Activated CD8-positive, alpha-beta T cell treated with anti-CD3 and anti-CD28 coated beads for 36 hours (primary cell): ENCODE results near the gene CES2. TPM values are rescaled to one million over a fixed set of nuclear protein-coding genes. Genes with fewer than 3 reads are reported as not detected.

Experiments
- ATAC-seq: fragments of 200-7000 bp; cut with Tn5 transposase; one replicate; pipeline ENCODE4 v1.10.0; 2021; ENCODE audit warnings: mild to moderate bottlenecking, moderate library complexity
- CTCF ChIA-PET: fragments of 350-600 bp; sonication (Branson Sonifier 250); formaldehyde crosslinking; loops from one replicate; lab custom pipeline; 2021; ENCODE audit warnings: antibody characterized with exemption; lab: Charles Lee
- POLR2A ChIA-PET: fragments of 350-600 bp; sonication (Branson Sonifier 250); formaldehyde crosslinking; loops from one replicate; lab custom pipeline; 2021; ENCODE audit warnings: antibody characterized with exemption; lab: Charles Lee
- DNase-seq: peaks from one replicate; pipeline ENCODE4 v3.0.0-alpha.2; 2020
- H3K27ac Mint-ChIP-seq: one replicate; pipeline ENCODE4 v1.8.0; 2021; ENCODE audit warnings: mild to moderate bottlenecking, mixed read lengths
- H3K27me3 Mint-ChIP-seq: one replicate; pipeline ENCODE4 v1.8.0; 2021; ENCODE audit warnings: mixed read lengths
- H3K36me3 Mint-ChIP-seq: one replicate; pipeline ENCODE4 v1.8.0; 2021; ENCODE audit warnings: low read depth, mixed read lengths
- H3K4me1 Mint-ChIP-seq: one replicate; pipeline ENCODE4 v1.8.0; 2021; ENCODE audit warnings: low read depth, mixed read lengths
- H3K4me3 Mint-ChIP-seq: one replicate; pipeline ENCODE4 v1.8.0; 2021; ENCODE audit warnings: mild to moderate bottlenecking, moderate library complexity, mixed read lengths
- H3K9me3 Mint-ChIP-seq: one replicate; pipeline ENCODE4 v1.8.0; 2021; ENCODE audit warnings: mixed read lengths
- CTCF ChIP-seq: fragments of 200-600 bp; IDR thresholded peaks from one replicate; pipeline ENCODE4 v1.8.0; 2022; ENCODE audit warnings: antibody characterized with exemption, mild to moderate bottlenecking
- intact Hi-C: fragments of 100-400 bp; cut with micrococcal nuclease; formaldehyde crosslinking; loops from one replicate; pipeline ENCODE4 v1.10.0; 2022
- total RNA-seq, 2 experiments: library from RNA; stranded (reverse); gene quantifications; one replicate each; pipeline ENCODE4 v1.2.3, GENCODE V29; 2021

The CES2 gene
- total RNA-seq, 2 experiments from 2014 or later: 24.7 to 24.9 TPM

GRCh38 chr16:66936462-66936861 is 1.1 kb downstream of the CES2 start:
- POLR2A ChIA-PET: no interaction called here
- intact Hi-C loops: no loop called here
- DNase-seq: no peak
- H3K27me3 Mint-ChIP-seq: no peaks in the 10 kb centered on the region
- peak overlapping the region; percentile 41 for H3K27ac Mint-ChIP-seq
- H3K4me1 Mint-ChIP-seq: peaks cover 47% of the 10 kb centered on the region
- CTCF ChIA-PET: interaction anchor here (0.8 to 1.9 kb wide), 4 partner anchors 8 to 219 kb away, joined by 3 to 6 read pairs (median 4); no protein-coding TSS in a partner anchor
- H3K9me3 Mint-ChIP-seq: no peaks in the 10 kb centered on the region
- H3K36me3 Mint-ChIP-seq: peaks cover 48% of the 10 kb centered on the region
- no peak for TF ChIP-seq CTCF
- peak overlapping the region; percentile 99 for H3K4me3 Mint-ChIP-seq
- no peak for ATAC-seq

GRCh38 chr16:66936889-66937554 is 1.7 kb downstream of the CES2 start:
- intact Hi-C loops: no loop called here
- Mint-ChIP-seq H3K36me3 (peaks cover 48% of the 10 kb centered on the region), H3K4me1 (peaks cover 44% of the 10 kb centered on the region), H3K4me3 (peak overlapping the region; percentile 99), H3K9me3 (no peaks in the 10 kb centered on the region), H3K27ac (peak overlapping the region; percentile 41), H3K27me3 (no peaks in the 10 kb centered on the region)
- DNase-seq (no peak), ATAC-seq (no peak)
- ChIA-PET CTCF (interaction anchor here (0.8 to 1.9 kb wide), 4 partner anchors 8 to 218 kb away, joined by 3 to 6 read pairs (median 4); no protein-coding TSS in a partner anchor), POLR2A (no interaction called here)
- no peak for TF ChIP-seq CTCF

GRCh38 chr16:66937725-66938337 is 2.5 kb downstream of the CES2 start:
- no peak for DNase-seq
- H3K36me3 Mint-ChIP-seq: peaks cover 46% of the 10 kb centered on the region
- no peak for ATAC-seq
- ChIA-PET CTCF (interaction anchor here (1.5 to 1.9 kb wide), 2 partner anchors 9 to 10 kb away, joined by 4 to 6 read pairs; no protein-coding TSS in a partner anchor), POLR2A (interaction anchor here (0.6 kb wide), 1 partner anchor 355 kb away, joined by 3 read pairs; no protein-coding TSS in a partner anchor)
- intact Hi-C loops: no loop called here
- peak overlapping the region; percentile 14 for H3K27ac Mint-ChIP-seq
- no peak for TF ChIP-seq CTCF
- no peaks in the 10 kb centered on the region for H3K27me3 Mint-ChIP-seq
- no peak overlapping the region for H3K4me3 Mint-ChIP-seq
- no peaks in the 10 kb centered on the region for H3K9me3 Mint-ChIP-seq
- peaks cover 36% of the 10 kb centered on the region for H3K4me1 Mint-ChIP-seq

GRCh38 chr16:66939366-66939765 is 4.0 kb downstream of the CES2 start:
- CTCF ChIA-PET: interaction anchor here (1.7 kb wide), 1 partner anchor 13 kb away, joined by 3 read pairs; no protein-coding TSS in a partner anchor
- peaks cover 26% of the 10 kb centered on the region for H3K4me1 Mint-ChIP-seq
- no peak for DNase-seq

More at GRCh38 chr16:66939366-66939765, 4.0 kb downstream of the CES2 start:
- TF ChIP-seq CTCF: no peak
- no peaks in the 10 kb centered on the region for H3K9me3 Mint-ChIP-seq
- no peak overlapping the region for H3K4me3 Mint-ChIP-seq
- intact Hi-C loops: no loop called here
- ATAC-seq: no peak
- POLR2A ChIA-PET: no interaction called here
- no peaks in the 10 kb centered on the region for H3K27me3 Mint-ChIP-seq
- no peak overlapping the region for H3K27ac Mint-ChIP-seq
- peaks cover 35% of the 10 kb centered on the region for H3K36me3 Mint-ChIP-seq
